OCI-LY7 (cell line): ENCODE results near the gene PLA2G3.

Experiments used
- EZH2phosphoT487 ChIP-seq: fragments of 200-600 bp; sonication (generic); IDR thresholded peaks from 2 replicates; pipeline ENCODE4 v1.6.1; 2018; ENCODE audit warnings: low read depth, borderline replicate concordance, mild to moderate bottlenecking, mixed run types, antibody characterized with exemption, low read length, moderate library complexity, mixed read lengths
- TF ChIP-seq, protein P1 (sequence below): fragments of 200-600 bp; sonication (generic); conservative IDR thresholded peaks from 2 replicates; pipeline ENCODE4 v1.5.1; 2014; ENCODE audit warnings: mild to moderate bottlenecking, antibody characterized with exemption, low read length, moderate library complexity, mixed read lengths

DNA sequence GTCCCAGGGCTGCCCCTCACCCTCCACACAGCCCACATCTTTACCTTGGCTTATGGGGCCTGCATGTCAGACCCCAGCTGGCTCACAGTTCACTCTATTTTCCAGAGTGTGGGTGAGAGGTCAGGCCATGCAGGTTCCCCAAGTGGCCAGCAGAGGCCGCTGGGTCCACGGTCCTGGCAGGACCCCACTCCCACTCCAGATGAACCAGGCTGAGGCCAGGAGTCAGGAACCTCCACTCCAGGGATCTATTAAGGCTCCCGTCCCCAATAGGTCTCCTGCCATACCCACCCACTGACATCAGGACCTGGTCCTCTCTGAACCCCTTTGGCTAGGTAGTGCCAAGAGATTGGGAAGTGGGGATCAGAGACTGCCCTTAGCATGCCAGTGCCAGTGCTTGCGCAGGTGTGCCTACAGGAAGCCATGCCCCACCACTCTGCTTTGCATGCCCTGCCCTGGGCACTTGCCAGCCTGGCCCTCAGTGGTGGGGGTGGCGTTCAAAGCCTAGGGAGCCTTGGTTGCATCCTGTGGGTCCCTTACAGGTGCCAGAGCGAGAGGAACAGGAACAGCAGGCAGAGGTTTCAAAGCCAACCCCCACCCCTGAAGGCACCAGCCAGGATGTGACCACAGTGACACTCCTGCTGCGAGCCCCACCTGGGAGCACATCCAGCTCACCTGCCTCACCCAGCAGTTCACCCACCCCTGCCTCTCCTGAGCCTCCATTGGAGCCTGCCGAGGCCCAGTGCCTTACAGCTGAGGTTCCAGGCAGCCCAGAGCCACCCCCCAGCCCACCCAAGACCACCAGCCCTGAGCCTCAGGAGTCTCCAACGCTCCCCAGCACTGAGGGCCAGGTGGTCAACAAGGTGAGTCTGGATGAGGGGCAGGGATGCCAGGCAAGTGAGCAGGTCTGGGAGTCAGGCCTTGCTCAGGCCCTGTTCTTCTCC lies 50.9 kb downstream of the PLA2G3 start:
- TF ChIP-seq, protein P1, sequence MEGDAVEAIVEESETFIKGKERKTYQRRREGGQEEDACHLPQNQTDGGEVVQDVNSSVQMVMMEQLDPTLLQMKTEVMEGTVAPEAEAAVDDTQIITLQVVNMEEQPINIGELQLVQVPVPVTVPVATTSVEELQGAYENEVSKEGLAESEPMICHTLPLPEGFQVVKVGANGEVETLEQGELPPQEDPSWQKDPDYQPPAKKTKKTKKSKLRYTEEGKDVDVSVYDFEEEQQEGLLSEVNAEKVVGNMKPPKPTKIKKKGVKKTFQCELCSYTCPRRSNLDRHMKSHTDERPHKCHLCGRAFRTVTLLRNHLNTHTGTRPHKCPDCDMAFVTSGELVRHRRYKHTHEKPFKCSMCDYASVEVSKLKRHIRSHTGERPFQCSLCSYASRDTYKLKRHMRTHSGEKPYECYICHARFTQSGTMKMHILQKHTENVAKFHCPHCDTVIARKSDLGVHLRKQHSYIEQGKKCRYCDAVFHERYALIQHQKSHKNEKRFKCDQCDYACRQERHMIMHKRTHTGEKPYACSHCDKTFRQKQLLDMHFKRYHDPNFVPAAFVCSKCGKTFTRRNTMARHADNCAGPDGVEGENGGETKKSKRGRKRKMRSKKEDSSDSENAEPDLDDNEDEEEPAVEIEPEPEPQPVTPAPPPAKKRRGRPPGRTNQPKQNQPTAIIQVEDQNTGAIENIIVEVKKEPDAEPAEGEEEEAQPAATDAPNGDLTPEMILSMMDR = peak; percentile 89
- no peak for TF ChIP-seq EZH2phosphoT487
